ENCODE measurements around the gene DCPS. TPM values are rescaled to one million over a fixed set of nuclear protein-coding genes. Genes with fewer than 3 reads are reported as not detected.
"Not testable (repeated sequence)": the region's sequence is repeated elsewhere in the genome, so short reads cannot be mapped to it uniquely, and the experiment has no call there.

DCPS gene
- polyA plus RNA-seq, 1 of the 3 experiments (the other 2 are of a cell fraction): 48.1 TPM

DNA sequence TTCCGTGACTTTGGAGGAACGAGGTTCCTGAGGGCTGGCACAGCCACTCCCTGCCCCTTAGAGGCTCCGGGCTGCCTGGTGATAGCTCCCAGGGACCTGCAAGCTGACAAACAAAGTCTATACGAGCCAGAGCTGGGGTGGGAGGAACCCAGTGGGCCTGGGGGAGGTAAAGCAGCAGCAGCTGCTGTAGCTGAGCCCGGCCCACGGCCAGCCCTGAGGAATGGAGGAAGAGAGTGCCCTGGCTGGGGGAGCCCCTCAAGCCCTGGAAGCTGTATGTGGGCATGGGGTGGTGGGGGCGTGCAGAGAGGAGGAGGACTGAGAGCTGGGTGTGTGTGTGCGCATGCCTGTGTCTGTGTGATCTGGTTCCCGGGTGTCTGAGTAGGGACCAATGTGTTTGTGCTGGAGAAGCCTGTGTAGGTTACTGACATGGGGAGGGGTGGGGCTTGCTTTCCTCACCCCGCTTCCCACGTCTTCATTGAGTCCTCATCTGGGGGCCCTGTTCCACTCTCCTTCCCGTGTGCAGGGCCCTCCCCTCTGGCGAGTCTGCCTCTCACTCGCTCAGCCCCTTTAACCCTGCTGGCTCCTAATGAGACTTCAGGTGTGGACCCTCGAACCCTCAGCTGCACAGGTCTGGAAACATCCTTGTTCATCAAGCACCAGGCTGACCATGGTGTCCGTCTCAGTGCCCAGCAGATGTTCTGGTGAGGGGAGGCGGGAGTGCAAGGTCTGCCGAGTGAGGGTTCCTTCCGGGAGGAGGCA, 62.4 kb downstream of the DCPS start:
- H3K9me2 ChIP-seq: no peaks in the 10 kb centered on the region
- no peaks in the 10 kb centered on the region for H3K36me3 ChIP-seq (replicated peaks in 1 of 2; ENCODE audit: control insufficient read depth in 1 of 2, insufficient read depth in 2 of 2, low read length in 1 of 2)
- POLR2A ChIA-PET: interaction anchor here (0.6 kb wide), 1 partner anchor 50 kb away, joined by 6 read pairs; no protein-coding TSS in a partner anchor
- DNase-seq: no peak
- H3K9ac ChIP-seq: no peak overlapping the region
- no peaks in the 10 kb centered on the region for H3K27me3 ChIP-seq (ENCODE audit: insufficient read depth)
- no peak for TF ChIP-seq SMC3 (IDR thresholded peaks at IDR 0.05; ENCODE audit: low read depth, low read length)
- no peak for TF ChIP-seq FOXJ3 (CRISPR knock-in tag; IDR thresholded peaks at IDR 0.05)
- no peak for TF ChIP-seq MEF2A (IDR thresholded peaks at IDR 0.05; ENCODE audit: borderline replicate concordance, low read depth)
- no peak for TF ChIP-seq MXI1 (IDR thresholded peaks at IDR 0.05; ENCODE audit: low read depth, low read length)
- TF ChIP-seq SIN3A (IDR thresholded peaks at IDR 0.05; ENCODE audit: borderline replicate concordance, low read depth, low read length): no peak
- no peak for TF ChIP-seq RCOR1 (IDR thresholded peaks at IDR 0.05; ENCODE audit: low read length)
- no peak for TF ChIP-seq JUND (IDR thresholded peaks at IDR 0.05)
- no peak for TF ChIP-seq FOSL2 (IDR thresholded peaks at IDR 0.05; ENCODE audit: borderline replicate concordance, low read depth)
- TF ChIP-seq, protein P1, sequence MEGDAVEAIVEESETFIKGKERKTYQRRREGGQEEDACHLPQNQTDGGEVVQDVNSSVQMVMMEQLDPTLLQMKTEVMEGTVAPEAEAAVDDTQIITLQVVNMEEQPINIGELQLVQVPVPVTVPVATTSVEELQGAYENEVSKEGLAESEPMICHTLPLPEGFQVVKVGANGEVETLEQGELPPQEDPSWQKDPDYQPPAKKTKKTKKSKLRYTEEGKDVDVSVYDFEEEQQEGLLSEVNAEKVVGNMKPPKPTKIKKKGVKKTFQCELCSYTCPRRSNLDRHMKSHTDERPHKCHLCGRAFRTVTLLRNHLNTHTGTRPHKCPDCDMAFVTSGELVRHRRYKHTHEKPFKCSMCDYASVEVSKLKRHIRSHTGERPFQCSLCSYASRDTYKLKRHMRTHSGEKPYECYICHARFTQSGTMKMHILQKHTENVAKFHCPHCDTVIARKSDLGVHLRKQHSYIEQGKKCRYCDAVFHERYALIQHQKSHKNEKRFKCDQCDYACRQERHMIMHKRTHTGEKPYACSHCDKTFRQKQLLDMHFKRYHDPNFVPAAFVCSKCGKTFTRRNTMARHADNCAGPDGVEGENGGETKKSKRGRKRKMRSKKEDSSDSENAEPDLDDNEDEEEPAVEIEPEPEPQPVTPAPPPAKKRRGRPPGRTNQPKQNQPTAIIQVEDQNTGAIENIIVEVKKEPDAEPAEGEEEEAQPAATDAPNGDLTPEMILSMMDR (IDR thresholded peaks at IDR 0.05): no peak
- TF ChIP-seq ELF1 (IDR thresholded peaks at IDR 0.05): no peak
- TF ChIP-seq NFIC (IDR thresholded peaks at IDR 0.05; ENCODE audit: borderline replicate concordance): no peak
- no peak for TF ChIP-seq FOXM1 (IDR thresholded peaks at IDR 0.05; ENCODE audit: low read depth)
- TF ChIP-seq EP300 (IDR thresholded peaks at IDR 0.05; ENCODE audit: borderline replicate concordance in 1 of 2, low read depth in 1 of 2, low read length in 1 of 2): no peak
- H4K20me1 ChIP-seq (ENCODE audit: insufficient read depth): no peaks in the 10 kb centered on the region
- 98% methylated on average over 13 of the region's 19 CpGs for WGBS (ENCODE audit: low lambda C conversion rate)
- CTCF ChIA-PET: no interaction called here
- no peak overlapping the region for H2AFZ ChIP-seq (ENCODE audit: low read depth)
- H3K79me2 ChIP-seq (ENCODE audit: insufficient read depth): peaks cover 8% of the 10 kb centered on the region; the same call in 1 of the 2 replicates
- peaks cover 0 to 19% of the 10 kb centered on the region in 2 experiments; a peak in 1 of 4 replicates for H3K4me1 ChIP-seq (ENCODE audit: control insufficient read depth in 1 of 2, insufficient read depth in 2 of 2, low read depth in 1 of 2, low read length in 1 of 2)
- no peak overlapping the region for H3K27ac ChIP-seq (ENCODE audit: low read depth in 2 of 2, low read length in 1 of 2)
- H3K4me3 ChIP-seq (ENCODE audit: low read depth in 2 of 2, low read length in 1 of 2): no peak overlapping the region
- H3F3A ChIP-seq (replicated peaks; ENCODE audit: insufficient read depth): peaks cover 7% of the 10 kb centered on the region
- H3K9me3 ChIP-seq: no peaks in the 10 kb centered on the region
- H3K4me2 ChIP-seq: no peak overlapping the region

DNA sequence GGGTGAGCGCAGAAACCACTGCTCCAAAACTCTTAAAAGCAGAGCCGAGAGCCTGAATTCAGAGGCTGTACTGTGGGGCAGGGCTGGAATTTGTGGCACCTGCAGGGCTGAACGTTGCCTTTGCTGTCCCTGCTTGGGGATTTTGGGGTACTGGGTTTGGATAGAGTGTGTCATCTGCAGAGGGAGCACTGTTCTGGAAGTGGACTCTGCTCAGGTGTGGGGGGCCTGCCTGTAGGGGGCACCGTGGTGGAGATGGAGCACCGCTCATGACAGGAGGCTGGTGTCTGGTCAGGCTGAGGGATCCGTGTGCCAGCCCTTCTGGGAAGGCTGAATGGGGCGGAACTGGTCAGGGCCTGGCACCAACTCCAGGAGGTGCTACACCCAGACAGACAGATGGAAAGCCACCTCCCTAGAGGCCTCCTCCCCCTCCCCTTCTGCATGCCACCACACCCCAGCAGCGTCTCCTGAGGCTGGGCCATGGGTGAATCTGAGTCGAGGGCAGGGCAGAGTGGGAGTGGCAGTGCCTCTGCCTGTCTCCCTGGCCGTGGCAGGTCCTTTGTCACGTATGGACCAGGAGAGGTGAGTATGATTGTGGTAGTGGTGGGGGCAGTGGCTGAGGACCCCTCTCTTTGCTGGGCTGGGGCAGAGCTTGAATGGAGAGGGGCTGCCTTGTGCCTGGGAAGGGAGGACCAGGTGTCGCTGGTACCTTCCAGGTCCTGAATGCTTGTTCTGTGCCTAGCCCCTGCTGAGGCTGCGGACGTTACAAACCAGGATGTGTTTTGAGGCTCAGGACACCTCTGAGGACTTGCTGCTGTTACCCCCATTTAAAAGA, 63.2 kb downstream of the DCPS start:
- POLR2A ChIA-PET: interaction anchor here (0.6 kb wide), 1 partner anchor 51 kb away, joined by 6 read pairs; no protein-coding TSS in a partner anchor
- H3K4me3 ChIP-seq (ENCODE audit: low read depth in 2 of 2, low read length in 1 of 2); H3K9me2 ChIP-seq; H3K36me3 ChIP-seq (replicated peaks in 1 of 2; ENCODE audit: control insufficient read depth in 1 of 2, insufficient read depth in 2 of 2, low read length in 1 of 2); H3K27ac ChIP-seq (ENCODE audit: low read depth in 2 of 2, low read length in 1 of 2); DNase-seq; H3K4me2 ChIP-seq; H3K27me3 ChIP-seq (ENCODE audit: insufficient read depth); H4K20me1 ChIP-seq (ENCODE audit: insufficient read depth); H3F3A ChIP-seq (replicated peaks; ENCODE audit: insufficient read depth); H3K9me3 ChIP-seq; H3K9ac ChIP-seq; CTCF ChIA-PET; H2AFZ ChIP-seq (ENCODE audit: low read depth): not testable (repeated sequence)
- Histone ChIP-seq H3K79me2 (ENCODE audit: insufficient read depth) (peaks cover 11% of the 10 kb centered on the region; the same call in 1 of the 2 replicates), H3K4me1 (ENCODE audit: control insufficient read depth in 1 of 2, insufficient read depth in 2 of 2, low read depth in 1 of 2, low read length in 1 of 2) (peaks cover 0 to 19% of the 10 kb centered on the region in 2 experiments; a peak in 1 of 4 replicates)
- TF ChIP-seq, protein P1 (IDR thresholded peaks at IDR 0.05): peak; percentile 19
- WGBS (ENCODE audit: low lambda C conversion rate): 94% methylated on average over 8 of the region's 14 CpGs

DNA sequence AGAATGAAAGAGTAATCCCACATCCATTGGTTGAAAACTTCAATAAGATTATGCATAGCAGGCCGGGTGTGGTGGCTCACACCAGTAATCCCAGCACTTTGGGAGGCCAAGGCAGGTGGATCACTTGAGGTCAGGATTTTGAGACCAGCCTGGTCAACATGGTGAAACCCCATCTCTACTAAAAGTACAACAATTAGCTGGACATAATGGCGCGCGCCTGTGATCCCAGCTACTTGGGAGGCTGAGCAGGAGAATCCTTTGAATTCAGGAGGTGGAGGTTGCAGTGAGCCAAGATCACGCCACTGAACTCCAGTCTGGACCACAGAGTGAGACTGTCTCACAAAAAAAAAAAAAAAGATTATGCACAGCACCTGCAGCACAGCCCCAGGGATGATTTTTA, 63.9 kb downstream of the DCPS start:
- H2AFZ ChIP-seq (ENCODE audit: low read depth); H3F3A ChIP-seq (replicated peaks; ENCODE audit: insufficient read depth); H3K4me2 ChIP-seq; H3K36me3 ChIP-seq (replicated peaks in 1 of 2; ENCODE audit: control insufficient read depth in 1 of 2, insufficient read depth in 2 of 2, low read length in 1 of 2); H3K9me3 ChIP-seq; H3K4me3 ChIP-seq (ENCODE audit: low read depth in 2 of 2, low read length in 1 of 2); DNase-seq; H3K9ac ChIP-seq; CTCF ChIA-PET; H3K9me2 ChIP-seq; H3K27me3 ChIP-seq (ENCODE audit: insufficient read depth); H3K27ac ChIP-seq (ENCODE audit: low read depth in 2 of 2, low read length in 1 of 2); POLR2A ChIA-PET; H4K20me1 ChIP-seq (ENCODE audit: insufficient read depth): not testable (repeated sequence)
- peaks cover 0 to 17% of the 10 kb centered on the region in 2 experiments; a peak in 1 of 4 replicates for H3K4me1 ChIP-seq (ENCODE audit: control insufficient read depth in 1 of 2, insufficient read depth in 2 of 2, low read depth in 1 of 2, low read length in 1 of 2)
- WGBS (ENCODE audit: low lambda C conversion rate): 100% methylated on average over 5 of the region's 5 CpGs
- H3K79me2 ChIP-seq (ENCODE audit: insufficient read depth): peaks cover 19% of the 10 kb centered on the region; the same call in 1 of the 2 replicates

Measured in SK-N-SH (cell line).